Measurements from ENCODE around the gene DOP1A.
A peak's percentile ranks its signal among the peaks of the same experiment; 100 is the strongest.

Gene DOP1A

DNA sequence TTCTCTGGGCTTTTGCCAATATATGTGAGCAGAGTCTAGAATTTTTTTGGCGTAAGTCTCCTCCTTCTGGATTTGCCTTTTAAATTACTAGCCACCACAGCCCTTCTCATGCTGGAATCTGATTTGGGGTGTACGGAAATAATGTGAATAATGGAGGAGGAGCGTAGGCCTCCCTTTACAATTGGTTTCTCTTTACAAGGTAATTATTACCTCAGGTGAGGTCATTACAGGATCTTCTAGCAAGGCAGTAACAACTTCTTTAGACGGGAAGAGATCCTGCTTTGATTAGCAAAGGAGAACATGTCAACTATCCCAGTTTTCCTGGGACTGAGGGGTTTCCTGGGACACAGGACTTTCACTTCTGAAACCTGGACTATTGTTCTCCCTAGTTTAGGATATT is 134.6 kb downstream of the DOP1A start:
- DNase-seq, result no peak

DNA sequence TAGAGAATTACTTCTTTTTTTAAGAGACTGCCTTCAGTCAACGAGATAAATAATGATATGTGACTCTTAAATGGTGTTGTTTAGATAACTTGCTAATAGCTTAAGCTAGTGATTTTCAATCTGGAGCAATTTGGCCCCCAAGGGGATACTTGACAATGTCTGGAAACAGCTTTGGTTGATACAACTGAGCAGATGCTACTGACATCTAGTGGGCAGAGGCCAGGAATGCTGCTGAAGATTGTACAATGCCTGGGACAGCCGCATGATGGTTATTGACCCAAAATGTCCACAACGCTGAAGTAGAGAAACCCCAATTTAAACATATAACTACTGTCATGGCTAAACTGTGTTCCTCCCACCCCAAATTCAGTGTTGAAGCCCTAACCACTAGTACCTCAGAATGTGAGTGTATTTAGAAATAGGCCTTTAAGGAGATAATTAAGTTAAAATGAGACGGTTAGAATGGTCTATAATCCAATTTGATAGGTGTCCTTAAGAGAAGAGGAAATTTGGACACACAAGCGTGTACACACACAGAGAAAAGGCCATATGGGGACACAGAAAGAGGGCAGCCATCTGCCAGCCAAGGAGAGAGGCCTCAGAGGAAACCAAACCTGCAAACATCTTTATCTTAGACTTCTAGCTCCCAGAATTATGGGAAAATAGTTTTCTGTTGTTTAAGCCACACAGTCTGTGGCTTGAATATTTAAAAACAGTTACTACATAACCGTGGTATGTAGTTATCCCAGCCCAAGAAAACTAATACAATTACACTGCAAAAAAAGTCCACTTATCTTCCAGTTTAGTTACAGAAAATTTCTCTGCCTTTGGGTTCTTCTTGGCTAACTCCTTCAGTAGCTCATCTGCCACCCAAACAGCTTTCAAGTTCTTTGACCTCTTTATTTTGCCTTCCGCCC is 147.9 kb downstream of the DOP1A start:
- peak; percentile 54 for DNase-seq

DNA sequence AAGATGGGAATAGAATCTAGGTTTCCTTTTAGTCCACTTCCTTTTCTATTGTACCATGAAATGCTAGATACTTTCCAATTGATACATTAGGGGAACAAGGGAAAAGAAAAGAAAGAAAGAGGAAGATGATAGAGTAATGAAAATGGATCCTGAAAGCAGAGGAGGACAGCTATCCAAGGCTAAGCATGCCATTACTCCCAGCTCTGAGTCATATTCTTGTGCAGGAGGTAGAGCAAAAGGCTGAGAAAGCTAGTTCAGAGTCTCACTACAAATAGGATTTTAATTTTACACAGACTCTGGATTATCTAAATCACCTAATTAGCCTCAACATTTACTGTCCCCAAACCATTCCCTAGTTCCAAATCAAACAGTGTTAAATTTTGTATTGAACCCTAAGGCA is 149.3 kb downstream of the DOP1A start:
- no peak for DNase-seq

All from activated naive CD4-positive, alpha-beta T cell treated with Interleukin-2 at 50 U/mL for 16 hours (primary cell).